ENCODE data around the gene SLC35E3. TPM values are rescaled to one million over a fixed set of nuclear protein-coding genes. Genes with fewer than 3 reads are reported as not detected.
"Not testable (repeated sequence)": the region's sequence is repeated elsewhere in the genome, so short reads cannot be mapped to it uniquely, and the experiment has no call there.

Gene SLC35E3
- total and polyA plus RNA-seq, 3 experiments from 2014 or later, result 4.0 to 13.4 (median 5.1) TPM

DNA sequence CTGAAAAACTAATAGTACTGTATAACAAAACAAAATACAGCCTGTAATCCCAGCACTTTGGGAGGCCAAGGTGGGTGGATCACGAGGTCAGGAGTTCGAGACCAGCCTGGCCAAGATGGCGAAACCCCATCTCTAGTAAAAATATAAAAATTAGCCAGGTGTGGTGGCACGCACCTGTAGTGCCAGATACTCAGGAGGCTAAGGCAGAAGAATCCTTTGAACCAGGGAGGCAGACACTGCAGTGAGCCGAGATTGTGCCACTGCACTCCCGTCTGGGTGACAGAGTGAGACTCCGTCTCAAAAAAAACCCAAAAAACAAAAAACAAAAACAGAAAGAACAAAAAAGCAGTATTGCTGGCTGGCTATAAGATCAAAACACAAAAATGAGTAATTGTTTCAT is 55.1 kb downstream of the SLC35E3 start:
- H3K27ac ChIP-seq (ENCODE audit: low read depth, low read length); H3K27ac Mint-ChIP-seq; H3K4me3 ChIP-seq (ENCODE audit: low read length); H3K36me3 ChIP-seq (ENCODE audit: insufficient read depth, low read length); H3K4me1 Mint-ChIP-seq; H3K27me3 Mint-ChIP-seq; H3K27me3 ChIP-seq (ENCODE audit: insufficient read depth, low read length, poor library complexity, severe bottlenecking); H3K4me1 ChIP-seq (ENCODE audit: insufficient read depth, low read length); POLR2A ChIA-PET; H3K9me3 Mint-ChIP-seq; H3K4me3 Mint-ChIP-seq; H3K36me3 Mint-ChIP-seq; H3K9me3 ChIP-seq (ENCODE audit: low read length); CTCF ChIA-PET; DNase-seq: not testable (repeated sequence)

DNA sequence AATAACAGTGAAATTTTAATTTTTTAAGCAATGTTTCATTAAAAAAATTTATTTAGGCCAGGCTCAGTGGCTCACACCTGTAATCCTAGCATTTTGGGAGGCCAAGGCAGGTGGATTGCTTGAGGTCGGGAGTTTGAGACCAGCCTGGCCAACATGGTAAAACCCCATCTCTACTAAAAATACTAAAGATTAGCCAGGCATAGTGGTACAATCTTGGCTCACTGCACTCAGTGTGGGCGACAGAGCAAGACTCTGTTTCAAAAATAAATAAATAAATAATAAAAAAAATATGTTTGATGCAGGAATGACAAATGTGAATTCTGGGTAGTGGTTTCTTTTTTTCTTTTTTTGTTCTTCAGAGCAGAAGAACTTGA is 56.4 kb downstream of the SLC35E3 start:
- POLR2A ChIA-PET; H3K9me3 Mint-ChIP-seq; H3K27ac Mint-ChIP-seq; H3K36me3 Mint-ChIP-seq; H3K4me3 ChIP-seq (ENCODE audit: low read length); H3K4me1 ChIP-seq (ENCODE audit: insufficient read depth, low read length); DNase-seq; CTCF ChIA-PET; H3K36me3 ChIP-seq (ENCODE audit: insufficient read depth, low read length); H3K27me3 ChIP-seq (ENCODE audit: insufficient read depth, low read length, poor library complexity, severe bottlenecking); H3K4me3 Mint-ChIP-seq; H3K9me3 ChIP-seq (ENCODE audit: low read length); H3K27me3 Mint-ChIP-seq; H3K4me1 Mint-ChIP-seq; H3K27ac ChIP-seq (ENCODE audit: low read depth, low read length): not testable (repeated sequence)

- H3K27me3 Mint-ChIP-seq; H3K36me3 ChIP-seq (ENCODE audit: insufficient read depth, low read length); H3K9me3 ChIP-seq (ENCODE audit: low read length); H3K4me3 Mint-ChIP-seq; H3K4me3 ChIP-seq (ENCODE audit: low read length); H3K9me3 Mint-ChIP-seq; H3K4me1 ChIP-seq (ENCODE audit: insufficient read depth, low read length); DNase-seq; H3K27ac Mint-ChIP-seq; POLR2A ChIA-PET; H3K36me3 Mint-ChIP-seq; CTCF ChIA-PET; H3K27me3 ChIP-seq (ENCODE audit: insufficient read depth, low read length, poor library complexity, severe bottlenecking); H3K27ac ChIP-seq (ENCODE audit: low read depth, low read length): not testable (repeated sequence)
- peaks cover 9 to 11% (median 10%) of the 10 kb centered on the region in 3 donors for H3K4me1 Mint-ChIP-seq
These were observed 57.1 kb downstream of the SLC35E3 start for GRCh38 chr12:68802911-68803651.

- Histone ChIP-seq H3K27me3 (ENCODE audit: insufficient read depth, low read length, poor library complexity, severe bottlenecking) (no peaks in the 10 kb centered on the region), H3K36me3 (ENCODE audit: insufficient read depth, low read length) (no peaks in the 10 kb centered on the region), H3K9me3 (ENCODE audit: low read length) (no peaks in the 10 kb centered on the region), H3K4me1 (ENCODE audit: insufficient read depth, low read length) (peaks cover 9% of the 10 kb centered on the region), H3K27ac (ENCODE audit: low read depth, low read length) (no peak overlapping the region), H3K4me3 (ENCODE audit: low read length) (no peak overlapping the region)
- Mint-ChIP-seq H3K9me3 (no peaks in the 10 kb centered on the region), H3K27ac (peak overlapping the region in 1 of 8 donors; percentile 50), H3K36me3 (peaks cover 0 to 16% (median 0%) of the 10 kb centered on the region in 3 donors), H3K4me1 (peaks cover 14 to 16% (median 15%) of the 10 kb centered on the region in 3 donors), H3K27me3 (peaks cover 2 to 4% of the 10 kb centered on the region in 2 donors), H3K4me3 (peak overlapping the region in 1 of 7 donors; percentile 40)
- DNase-seq, result no peak
- ChIA-PET POLR2A (no interaction called here), CTCF (no interaction called here)
These were observed 58.1 kb downstream of the SLC35E3 start for GRCh38 chr12:68803948-68804656.

DNA sequence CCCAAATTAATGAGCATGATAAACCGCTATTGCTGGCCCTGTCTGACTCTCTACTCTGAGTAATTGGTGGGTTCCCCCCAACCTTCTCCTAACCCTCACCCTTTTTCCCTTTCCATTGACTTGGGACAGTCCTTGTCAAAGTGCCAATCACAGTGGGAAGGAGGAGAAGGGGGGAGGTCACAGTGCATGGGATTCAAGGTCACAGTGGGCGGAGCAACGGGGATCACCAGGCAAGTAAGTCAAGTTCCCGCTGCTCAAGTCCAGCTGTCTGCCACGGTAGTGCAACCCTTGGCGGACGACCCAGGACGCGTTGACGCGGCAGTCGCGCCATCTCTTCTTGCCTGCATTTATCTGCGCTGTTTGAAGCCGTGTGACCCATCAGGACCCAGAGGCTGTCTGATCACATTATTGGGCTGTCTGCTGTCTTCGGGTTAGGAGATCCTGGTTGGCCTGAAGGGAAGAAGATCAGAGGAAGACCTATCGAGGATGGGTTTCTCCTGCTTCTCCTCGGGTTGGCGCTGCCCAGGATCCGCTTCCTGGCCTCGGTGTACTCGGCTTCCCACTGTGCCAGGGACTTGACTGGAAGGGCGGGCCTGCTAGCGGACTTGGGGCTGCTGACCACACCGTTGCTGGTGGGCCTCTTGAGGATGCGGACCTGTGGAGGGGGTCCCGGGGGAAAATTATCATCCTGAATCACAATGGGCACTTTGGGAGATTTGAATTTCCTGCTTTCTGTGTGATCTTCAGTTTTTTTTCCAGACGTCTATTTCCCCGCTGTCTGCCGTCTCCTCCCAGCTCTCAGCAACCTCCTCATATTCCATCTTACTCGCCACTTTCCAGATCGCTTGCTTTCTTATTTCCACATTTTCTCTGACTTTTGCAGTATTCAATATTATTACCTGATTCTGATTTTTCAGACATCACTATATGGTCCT is 58.9 kb downstream of the SLC35E3 start:
- Histone ChIP-seq H3K9me3 (ENCODE audit: low read length) (no peaks in the 10 kb centered on the region), H3K27ac (ENCODE audit: low read depth, low read length) (no peak overlapping the region), H3K27me3 (ENCODE audit: insufficient read depth, low read length, poor library complexity, severe bottlenecking) (no peaks in the 10 kb centered on the region), H3K36me3 (ENCODE audit: insufficient read depth, low read length) (no peaks in the 10 kb centered on the region), H3K4me1 (ENCODE audit: insufficient read depth, low read length) (peaks cover 13% of the 10 kb centered on the region), H3K4me3 (ENCODE audit: low read length) (no peak overlapping the region)
- Mint-ChIP-seq H3K27me3 (peaks cover 0 to 4% of the 10 kb centered on the region in 2 donors), H3K4me3 (peak overlapping the region in 2 of 7 donors; percentile 40 to 65), H3K9me3 (no peaks in the 10 kb centered on the region), H3K4me1 (peaks cover 17 to 24% (median 18%) of the 10 kb centered on the region in 3 donors), H3K27ac (peak overlapping the region in 2 of 8 donors; percentile 33 to 50), H3K36me3 (peaks cover 0 to 24% (median 0%) of the 10 kb centered on the region in 3 donors)
- CTCF ChIA-PET, result no interaction called here
- POLR2A ChIA-PET, result no interaction called here
- DNase-seq, result no peak

- Mint-ChIP-seq H3K9me3 (no peaks in the 10 kb centered on the region), H3K27ac (peak overlapping the region in 1 of 8 donors; percentile 98), H3K36me3 (peaks cover 0 to 25% (median 0%) of the 10 kb centered on the region in 3 donors), H3K27me3 (peaks cover 0 to 4% of the 10 kb centered on the region in 2 donors), H3K4me1 (peaks cover 18 to 26% (median 18%) of the 10 kb centered on the region in 3 donors), H3K4me3 (peak overlapping the region in 1 of 7 donors; percentile 0)
- POLR2A ChIA-PET, result no interaction called here
- Histone ChIP-seq H3K4me3 (ENCODE audit: low read length) (no peak overlapping the region), H3K36me3 (ENCODE audit: insufficient read depth, low read length) (no peaks in the 10 kb centered on the region), H3K4me1 (ENCODE audit: insufficient read depth, low read length) (peaks cover 13% of the 10 kb centered on the region), H3K27ac (ENCODE audit: low read depth, low read length) (no peak overlapping the region), H3K27me3 (ENCODE audit: insufficient read depth, low read length, poor library complexity, severe bottlenecking) (no peaks in the 10 kb centered on the region), H3K9me3 (ENCODE audit: low read length) (no peaks in the 10 kb centered on the region)
- CTCF ChIA-PET, result no interaction called here
- no peak for DNase-seq
These were observed 59.7 kb downstream of the SLC35E3 start for GRCh38 chr12:68805592-68806120.

DNA sequence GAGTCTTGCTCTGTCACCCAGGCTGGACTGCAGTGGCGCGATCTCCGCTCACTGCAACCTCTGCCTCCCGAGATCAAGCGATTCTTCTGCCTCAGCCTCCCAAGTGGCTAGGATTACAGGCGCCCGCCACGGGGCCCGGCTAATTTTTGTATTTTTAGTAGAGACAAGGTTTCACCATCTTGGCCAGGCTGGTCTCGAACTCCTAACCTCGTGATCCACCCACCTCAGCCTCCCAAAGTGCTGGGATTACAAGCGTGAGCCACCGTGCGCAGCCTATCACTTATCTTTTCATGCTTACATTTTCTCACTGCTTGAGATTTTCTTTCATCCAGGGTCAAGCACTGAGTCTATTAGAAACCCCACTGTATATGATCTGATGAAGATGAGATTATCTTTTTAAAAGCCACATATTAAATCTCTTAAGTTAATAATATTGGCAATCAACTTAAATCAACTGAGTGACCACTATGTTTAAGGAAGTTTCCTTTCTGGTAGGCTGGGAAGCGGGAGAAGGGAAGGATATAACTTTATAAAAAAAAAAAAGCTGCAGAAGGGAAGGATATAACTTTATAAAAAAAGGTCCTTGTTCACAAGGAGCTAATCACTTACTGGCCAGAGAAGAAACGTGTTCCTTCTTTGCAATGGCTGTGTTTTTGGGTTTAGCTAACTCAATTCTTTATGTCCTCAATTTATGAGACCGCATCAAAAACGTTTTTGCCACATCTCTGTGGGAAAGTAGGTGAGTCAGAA is 60.7 kb downstream of the SLC35E3 start:
- no peak overlapping the region for H3K4me3 ChIP-seq (ENCODE audit: low read length)
- H3K27ac Mint-ChIP-seq, result peak overlapping the region; percentile 85 to 99 (median 99)
- peaks cover 0 to 4% of the 10 kb centered on the region in 2 donors for H3K27me3 Mint-ChIP-seq
- H3K27ac ChIP-seq (ENCODE audit: low read depth, low read length), result peak overlapping the region; percentile 95
- ChIA-PET CTCF (interaction anchor here (1.1 to 3.2 kb wide), 8 partner anchors 9 to 1538 kb away, joined by 3 to 20 read pairs (median 10); partner anchors contain the start of genes CAND1 and SLC35E3), POLR2A (interaction anchor here (0.8 to 2.2 kb wide), 6 partner anchors 35 to 1537 kb away, joined by 3 to 32 read pairs (median 7); partner anchors contain the start of genes CAND1, RAP1B and SLC35E3)
- H3K4me1 Mint-ChIP-seq, result peaks cover 23 to 35% (median 28%) of the 10 kb centered on the region in 3 donors
- peaks cover 0 to 33% (median 5%) of the 10 kb centered on the region in 3 donors for H3K36me3 Mint-ChIP-seq
- H3K27me3 ChIP-seq (ENCODE audit: insufficient read depth, low read length, poor library complexity, severe bottlenecking), result no peaks in the 10 kb centered on the region
- no peaks in the 10 kb centered on the region for H3K9me3 Mint-ChIP-seq
- DNase-seq, result no peak
- peaks cover 17% of the 10 kb centered on the region for H3K4me1 ChIP-seq (ENCODE audit: insufficient read depth, low read length)
- H3K9me3 ChIP-seq (ENCODE audit: low read length), result no peaks in the 10 kb centered on the region
- peak overlapping the region; percentile 92 to 97 (median 95) for H3K4me3 Mint-ChIP-seq
- no peaks in the 10 kb centered on the region for H3K36me3 ChIP-seq (ENCODE audit: insufficient read depth, low read length)
